Activated CD8-positive, alpha-beta memory T cell treated with anti-CD3 and anti-CD28 coated beads, Interleukin-2, amount 50 U/mL, for 1 hour (primary cell): Measurements from ENCODE around the gene UBL3.

Source experiments
- DNase-seq: peaks from one replicate; pipeline ENCODE4 v3.0.0-alpha.2; 2020; ENCODE audit errors: extremely low read depth

UBL3 gene

DNA sequence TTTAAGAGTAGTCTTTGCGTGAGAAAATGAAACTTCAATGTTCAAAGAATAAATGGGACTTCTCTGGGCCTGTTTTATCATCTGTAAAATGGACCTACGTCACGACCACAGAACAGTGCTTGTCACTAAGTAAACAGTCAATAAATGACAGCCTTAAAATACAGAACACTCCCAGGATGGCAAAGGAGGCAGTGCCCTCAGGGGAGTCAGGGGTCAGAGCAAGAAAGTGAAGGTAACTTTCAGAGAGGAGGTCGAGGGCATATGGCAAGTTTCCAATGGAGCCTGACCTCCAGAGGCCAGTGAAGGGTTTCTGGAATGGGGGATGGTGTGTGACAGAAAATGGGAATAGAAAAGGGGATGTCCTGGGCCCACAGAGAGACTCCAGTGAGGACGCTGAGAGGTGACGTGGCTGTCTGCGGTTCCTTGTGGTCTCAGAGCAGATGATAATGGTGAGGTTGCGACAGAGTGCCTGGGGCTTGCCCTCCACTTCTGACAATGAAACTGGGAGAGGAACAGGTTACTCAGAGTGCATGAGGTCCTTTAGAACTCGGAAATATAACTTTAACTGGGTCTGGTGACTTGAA is 91.8 kb downstream of the UBL3 start:
- peak; percentile 36 for DNase-seq

DNA sequence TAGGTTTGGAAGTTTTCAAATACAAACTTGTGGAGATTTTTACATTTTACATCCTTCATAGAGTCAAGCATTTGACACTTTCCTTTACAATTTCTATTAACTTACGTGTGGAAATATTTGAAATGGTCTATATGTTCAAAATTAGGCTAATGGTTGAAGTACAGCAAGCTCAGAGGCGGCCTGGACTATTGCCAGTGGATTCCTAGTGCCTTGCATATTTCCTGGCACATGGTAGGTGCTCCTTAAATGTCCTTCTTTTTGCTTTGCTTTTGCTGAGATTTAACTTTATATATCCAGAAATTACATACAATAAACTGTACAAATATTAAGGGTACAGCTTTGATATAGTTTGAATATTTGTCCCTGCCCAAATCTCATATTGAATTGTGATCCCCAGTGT is 93.9 kb downstream of the UBL3 start:
- no peak for DNase-seq

DNA sequence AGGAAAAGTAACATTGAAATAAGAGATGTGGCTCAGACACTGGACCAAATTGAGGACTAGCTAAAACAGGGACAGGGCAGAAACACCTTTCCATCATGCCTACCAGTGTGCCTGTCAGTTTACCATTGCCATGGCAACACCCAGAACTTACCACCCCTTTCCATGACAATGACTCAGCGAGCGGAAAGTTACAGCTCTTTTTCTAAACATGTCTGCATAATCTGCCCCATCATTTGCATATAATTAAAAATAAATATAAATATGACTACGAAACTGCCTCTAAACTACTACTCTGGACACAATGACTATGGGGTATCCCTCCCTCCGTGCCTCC is 96.0 kb downstream of the UBL3 start:
- DNase-seq, result no peak

DNA sequence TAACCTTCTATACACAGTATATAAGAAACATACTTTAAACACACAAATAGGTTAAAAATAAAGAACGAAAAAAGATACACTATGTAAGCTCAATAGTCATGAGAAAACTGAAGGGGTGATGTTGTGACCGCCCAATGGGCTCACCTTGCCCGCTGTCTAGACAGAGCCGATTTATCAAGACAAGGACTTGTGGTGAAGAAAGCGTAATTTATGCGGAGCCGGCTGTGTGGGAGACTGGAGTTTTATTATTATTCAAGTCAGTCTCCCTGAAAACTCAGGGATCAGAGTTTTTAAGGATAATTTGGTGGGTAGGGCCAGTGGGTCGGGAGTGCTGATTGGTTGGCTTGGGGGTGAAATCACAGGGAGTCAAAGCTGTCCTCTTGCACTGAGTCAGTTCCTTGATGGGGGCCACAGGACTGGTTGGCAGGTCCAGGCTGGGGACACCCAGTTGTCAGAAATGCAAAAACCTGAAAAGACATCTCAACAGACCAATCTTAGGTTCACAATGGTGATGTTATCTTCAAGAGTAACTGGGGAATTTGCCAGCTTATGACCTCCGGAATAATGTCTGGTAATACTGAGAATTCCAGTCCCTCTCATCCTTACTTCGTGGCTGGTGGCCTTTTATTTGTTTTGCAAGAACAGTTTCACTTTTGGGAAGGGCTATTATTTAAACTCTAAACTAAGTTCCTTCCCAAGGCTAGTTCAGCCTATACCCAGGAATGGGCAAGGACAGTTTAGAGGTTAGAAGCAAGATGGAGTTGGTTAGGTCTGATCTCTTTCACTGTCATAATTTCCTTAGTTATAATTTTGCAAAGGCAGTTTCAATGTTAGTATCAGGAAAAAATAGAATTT is 96.6 kb downstream of the UBL3 start:
- no peak for DNase-seq

DNA sequence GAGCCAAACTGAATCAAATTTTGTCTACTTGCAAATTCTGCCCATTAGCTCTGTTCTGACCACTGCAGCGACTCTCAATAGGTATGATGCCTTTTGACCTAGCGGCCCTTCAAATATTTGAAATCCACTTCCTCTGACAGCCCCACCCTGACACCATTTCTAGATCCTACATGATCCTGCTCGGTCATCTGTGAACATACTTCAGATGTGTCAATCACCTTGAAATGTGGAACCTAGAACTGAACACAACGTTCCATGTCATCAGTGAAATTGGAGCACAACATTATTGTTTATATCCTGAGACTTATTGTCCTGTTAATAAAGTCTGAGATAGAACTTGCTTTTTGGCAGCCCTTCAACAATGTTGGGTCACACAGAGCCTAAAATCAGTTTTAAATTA is 98.2 kb downstream of the UBL3 start:
- no peak for DNase-seq

DNA sequence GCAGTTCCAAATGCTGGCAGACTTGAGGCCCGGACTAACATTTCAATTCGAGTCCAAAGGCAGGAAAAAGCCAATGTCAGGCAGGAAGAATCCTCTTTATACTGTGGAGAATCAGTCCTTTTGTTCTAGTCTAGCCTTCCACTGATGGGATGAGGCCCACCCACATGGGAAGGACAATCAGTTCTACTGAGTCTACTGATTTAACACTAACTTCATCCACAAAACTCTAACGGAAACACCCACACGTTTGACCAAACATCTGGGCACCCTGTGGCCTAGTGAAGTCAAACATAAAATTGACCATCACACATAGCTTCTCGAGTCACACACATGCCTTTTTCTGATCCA is 100.3 kb downstream of the UBL3 start:
- no peak for DNase-seq

DNA sequence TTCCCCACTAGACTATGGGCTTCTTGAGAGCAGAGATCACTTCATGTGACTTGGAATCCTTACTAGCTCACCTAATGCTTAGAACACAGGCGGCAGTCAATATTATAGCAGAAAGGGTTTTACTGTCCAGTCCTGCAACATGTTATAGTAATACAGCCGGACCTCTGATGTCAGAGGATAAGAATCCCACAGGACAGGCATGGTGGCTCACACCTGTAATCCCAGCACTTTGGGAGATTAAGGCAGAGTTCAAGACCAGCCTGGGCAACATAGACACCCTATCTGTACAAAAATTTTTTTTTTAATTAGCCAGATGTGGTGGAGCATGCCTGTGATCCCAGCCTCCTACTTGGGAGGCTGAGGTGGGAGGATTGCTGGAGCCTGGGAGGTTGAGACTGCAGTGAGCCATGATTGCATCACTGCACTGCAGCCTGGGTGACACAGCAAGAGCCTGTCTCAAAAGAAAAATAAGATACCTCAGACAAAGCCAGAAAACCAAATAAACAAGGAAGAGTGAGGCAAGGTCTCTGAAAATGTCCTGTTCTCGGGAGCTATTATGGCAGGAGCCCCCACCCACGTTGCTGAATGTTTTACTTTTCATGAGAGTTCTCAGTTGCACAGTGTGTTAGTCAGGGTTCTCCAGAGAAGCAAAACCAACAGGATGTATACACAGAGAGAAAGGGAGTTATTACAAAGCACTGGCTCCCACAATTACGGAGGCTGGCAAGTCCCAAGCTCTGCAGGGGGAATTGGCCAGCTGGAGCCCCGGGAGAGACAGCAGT is 100.8 kb downstream of the UBL3 start:
- DNase-seq, result no peak

DNA sequence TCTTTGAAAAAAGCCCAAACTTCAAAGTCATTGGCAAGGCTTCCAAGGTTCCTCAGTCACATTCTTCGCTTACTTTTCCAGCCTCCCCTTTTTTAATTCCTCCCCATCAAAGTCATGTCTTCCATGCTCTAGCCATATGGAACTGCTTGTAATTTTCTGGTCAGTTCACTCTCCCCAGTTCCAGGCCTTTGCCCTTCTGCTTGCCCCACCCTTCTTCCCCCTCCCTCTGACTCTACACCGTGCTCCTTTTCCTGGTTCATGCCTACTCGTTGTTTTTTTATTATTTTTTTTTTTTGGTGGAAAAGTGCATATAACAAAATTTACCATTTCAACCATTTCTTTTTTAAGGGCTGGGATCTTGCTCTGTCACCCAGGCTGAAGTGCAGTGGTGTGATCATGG is 102.3 kb downstream of the UBL3 start:
- no peak for DNase-seq

DNA sequence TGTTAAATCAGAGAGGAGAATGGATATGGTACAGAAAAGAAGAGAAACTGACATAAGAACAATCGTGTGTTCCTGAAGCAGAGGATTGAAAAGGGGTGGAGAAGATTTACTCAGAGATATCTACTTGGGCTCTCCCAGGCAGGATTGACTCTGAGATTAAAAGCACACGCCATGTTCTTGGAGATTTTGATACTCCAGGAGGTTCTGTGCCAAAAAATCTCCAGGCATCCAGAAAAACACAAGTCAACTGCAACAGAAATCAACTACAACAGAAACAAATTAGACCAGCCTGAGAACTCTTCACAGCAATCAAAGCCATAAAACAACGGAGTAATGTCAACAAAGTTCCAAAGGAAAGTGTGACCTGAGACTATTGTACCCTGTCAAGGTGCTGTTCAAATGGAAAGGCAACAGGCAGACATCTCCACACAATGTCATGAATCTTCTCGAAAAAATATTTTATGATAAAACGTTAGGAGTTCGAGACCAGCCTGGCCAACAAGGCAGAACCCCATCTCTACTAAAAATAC is 104.2 kb downstream of the UBL3 start:
- DNase-seq, result no peak

DNA sequence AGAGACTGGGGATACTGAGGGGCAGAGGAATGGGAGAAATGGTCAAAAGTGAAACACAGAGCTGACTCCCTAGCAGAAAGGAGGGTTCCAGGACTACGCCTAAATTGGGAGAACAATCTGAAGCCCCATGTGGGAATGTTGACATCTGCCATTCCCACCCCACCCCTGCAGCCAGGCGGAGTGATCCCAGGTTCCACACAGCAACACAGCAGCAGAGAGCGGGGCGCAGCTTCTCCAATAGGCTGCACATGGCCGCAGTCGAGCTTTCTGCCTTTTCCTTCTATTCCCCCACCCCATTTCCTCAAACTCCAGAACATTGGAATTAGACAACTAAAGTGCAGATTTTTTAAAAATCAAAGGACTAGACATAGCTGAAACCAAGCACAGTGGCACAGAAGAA is 104.7 kb downstream of the UBL3 start:
- DNase-seq, result no peak

DNA sequence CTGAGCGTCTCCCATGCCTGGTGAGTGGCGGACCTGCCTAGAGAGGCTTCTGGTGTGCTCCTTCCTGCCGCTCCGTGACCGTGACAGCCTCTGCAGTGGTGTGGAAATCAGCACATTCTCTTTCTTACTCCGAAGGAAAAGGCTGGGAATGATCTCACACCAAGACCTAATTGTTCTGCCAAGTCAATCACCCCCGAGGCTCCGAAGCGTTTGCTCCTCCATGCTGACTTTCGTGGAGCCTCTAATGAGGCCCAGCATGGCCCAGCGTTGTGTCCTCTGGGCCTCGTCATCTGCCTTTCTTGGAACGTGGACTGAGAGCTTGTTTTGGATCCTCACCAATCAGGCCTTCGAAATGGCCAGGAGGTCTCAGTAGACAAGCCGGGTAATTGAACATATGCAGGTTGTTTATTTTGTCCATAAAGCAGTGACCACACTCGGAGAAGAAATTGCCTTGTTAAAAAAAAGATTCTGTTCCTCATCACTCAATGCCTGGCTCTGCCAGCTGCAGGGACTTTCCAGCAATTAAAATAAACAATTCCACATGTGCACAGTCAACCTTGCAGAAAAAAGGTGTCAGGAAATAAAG is 107.1 kb downstream of the UBL3 start:
- DNase-seq, result no peak

DNA sequence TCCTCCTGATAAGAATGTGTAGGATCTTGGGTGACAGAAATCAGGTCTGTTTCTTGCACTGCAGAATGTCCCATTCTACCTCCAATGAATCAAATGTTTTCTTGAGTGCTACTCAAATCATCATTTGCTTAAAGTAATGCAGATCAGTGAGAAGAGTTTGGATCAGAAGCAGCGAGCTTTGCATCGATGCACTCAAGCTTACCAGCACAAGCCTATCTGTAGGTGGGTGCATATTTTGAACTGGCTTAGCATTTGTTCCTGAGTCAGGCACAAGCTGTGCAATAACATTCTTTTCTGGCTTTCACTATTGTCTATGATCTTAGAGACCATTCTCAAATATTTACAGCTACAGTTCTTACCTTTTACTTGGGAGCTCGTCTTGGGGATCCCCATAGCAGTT is 109.5 kb downstream of the UBL3 start:
- DNase-seq, result no peak

DNA sequence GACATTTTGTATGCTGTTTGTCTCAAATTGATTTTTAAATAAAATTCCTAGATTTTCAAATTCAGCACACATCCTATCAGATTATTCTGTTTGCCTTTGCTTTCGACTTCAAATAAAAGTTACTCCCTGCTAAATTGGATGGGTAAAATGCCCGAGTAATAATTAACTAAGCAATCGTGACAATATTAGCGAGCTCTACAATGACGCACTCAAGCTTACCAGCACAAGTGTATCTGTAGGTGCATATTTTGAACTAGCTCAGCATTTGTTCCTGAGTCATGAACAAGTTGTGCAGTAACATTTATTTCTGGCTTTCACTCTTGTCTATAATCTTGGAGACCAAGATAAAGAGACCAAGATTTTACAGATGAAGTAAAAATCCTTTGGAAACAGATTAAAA is 113.4 kb downstream of the UBL3 start:
- DNase-seq, result no peak

DNA sequence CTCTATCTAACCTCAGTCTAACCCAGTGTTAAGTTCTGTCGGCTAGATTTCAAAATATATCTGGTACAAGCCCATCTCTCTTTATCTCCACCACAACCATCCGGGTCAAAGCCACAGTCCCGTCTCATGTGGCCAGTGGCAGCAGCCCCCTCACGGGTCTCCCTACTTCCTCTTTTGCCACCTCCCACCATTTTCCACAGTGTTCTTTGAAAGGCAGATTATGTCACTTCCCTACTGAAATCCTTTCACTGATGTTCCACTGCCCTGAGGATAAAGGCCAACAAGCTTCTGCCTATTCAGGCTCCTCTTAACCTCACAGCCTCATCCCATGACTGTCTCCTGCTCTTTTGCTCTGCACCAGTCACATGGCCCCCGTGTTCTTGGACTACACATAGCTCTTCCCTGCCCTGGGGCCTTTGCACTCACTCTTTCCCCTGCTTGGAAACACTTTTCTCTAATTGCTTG is 117.2 kb downstream of the UBL3 start:
- no peak for DNase-seq

DNA sequence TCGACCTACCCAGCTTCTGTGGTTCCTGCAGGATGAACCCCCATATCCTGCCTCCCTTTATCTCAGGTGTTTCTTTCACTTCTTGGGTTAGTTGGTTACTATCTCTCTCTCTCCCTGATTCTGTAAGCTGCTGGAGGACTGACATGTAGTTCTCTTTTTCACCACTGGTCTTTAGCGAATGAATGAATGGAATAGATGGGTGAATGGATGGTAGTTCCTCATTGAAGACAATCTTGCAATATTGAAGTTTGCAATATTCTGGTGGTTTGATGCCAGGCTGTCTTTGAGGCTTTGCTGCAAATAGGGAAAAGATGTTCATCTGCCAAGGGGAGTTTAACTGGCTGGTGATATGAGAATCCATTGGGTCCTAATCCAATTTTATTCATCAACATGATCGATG is 120.2 kb downstream of the UBL3 start:
- no peak for DNase-seq

DNA sequence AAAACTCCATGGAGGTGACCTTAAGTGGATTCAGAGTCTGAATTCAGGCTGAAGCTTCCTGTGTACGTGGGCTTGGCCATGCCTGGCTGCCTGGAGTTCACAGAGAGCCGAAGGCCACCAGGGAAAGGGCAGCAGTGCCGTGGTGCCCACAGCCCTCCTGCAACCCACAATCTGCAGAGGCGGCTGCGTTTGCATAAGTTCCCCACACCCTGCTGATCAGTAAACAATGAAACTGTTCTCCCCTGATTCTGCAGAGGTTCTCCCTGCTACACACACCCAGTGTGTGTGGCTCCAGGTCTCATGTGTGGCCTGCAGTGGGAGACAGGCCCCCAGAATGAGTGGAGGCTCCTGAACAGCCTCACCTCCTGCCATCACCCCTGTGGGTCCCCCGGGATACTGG is 128.0 kb downstream of the UBL3 start:
- no peak for DNase-seq

DNA sequence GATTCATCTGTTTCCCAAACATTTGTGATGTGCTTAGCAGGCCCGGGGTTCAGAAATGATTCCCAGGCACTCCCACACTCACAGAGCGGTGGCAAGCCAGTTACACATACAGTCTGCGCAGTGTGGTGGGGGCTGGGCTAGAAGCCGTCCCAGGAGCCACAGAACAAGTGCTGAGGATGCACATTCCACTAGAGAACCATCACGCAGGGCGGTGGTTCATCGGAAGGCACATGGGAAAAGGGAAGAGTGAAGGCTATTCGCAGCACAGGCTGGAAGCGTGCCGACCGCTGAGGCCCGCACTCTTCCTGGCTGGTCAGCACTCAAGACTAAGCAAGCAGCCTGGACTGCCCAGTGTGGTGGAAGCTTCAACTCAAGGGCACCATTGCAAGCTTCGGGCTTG is 128.7 kb downstream of the UBL3 start:
- no peak for DNase-seq

DNA sequence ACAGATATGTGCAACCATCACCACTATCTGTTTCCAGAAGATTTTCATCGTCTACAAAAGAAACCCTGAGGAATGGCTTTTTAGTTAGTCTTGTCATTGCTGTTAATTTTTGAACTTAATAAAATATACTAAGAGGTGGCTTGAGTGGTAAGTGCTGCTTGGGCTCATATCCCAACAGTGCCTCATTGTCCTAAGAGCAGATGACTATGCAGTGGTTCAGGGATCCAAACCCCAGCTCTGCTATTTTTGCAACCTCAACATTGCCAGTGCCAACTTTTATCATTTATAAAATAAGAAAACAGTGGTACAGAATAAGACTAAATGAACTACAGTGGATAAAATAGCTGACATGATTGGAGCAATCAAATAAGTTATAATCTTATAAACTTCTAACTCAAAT is 131.7 kb downstream of the UBL3 start:
- DNase-seq, result no peak

DNA sequence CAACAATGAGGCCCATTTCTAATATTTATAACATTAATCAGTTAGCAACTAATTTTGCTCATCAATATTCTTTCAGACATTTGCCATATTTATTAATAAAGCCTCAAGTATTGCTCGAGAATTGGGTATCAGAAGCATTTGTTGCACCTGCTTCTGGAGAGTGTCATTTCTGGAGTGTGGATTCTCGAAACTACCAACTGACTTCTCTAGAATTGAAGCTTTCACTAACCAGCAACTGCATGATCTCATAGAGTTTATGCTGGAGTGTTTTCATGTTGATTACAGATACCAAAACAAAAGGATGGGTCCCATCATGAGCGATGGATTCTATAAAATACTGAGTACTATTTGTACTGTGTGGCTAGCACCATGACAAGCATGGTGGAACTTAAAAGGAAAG is 133.9 kb downstream of the UBL3 start:
- no peak for DNase-seq
